ENCODE measurements around the gene ARMC9.

ARMC9 gene

GRCh38 chr2:231163011-231163410 lies 35.4 kb upstream of the ARMC9 start:
- TF ChIP-seq, protein P1, sequence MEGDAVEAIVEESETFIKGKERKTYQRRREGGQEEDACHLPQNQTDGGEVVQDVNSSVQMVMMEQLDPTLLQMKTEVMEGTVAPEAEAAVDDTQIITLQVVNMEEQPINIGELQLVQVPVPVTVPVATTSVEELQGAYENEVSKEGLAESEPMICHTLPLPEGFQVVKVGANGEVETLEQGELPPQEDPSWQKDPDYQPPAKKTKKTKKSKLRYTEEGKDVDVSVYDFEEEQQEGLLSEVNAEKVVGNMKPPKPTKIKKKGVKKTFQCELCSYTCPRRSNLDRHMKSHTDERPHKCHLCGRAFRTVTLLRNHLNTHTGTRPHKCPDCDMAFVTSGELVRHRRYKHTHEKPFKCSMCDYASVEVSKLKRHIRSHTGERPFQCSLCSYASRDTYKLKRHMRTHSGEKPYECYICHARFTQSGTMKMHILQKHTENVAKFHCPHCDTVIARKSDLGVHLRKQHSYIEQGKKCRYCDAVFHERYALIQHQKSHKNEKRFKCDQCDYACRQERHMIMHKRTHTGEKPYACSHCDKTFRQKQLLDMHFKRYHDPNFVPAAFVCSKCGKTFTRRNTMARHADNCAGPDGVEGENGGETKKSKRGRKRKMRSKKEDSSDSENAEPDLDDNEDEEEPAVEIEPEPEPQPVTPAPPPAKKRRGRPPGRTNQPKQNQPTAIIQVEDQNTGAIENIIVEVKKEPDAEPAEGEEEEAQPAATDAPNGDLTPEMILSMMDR (IDR thresholded peaks at IDR 0.05; ENCODE audit: low read depth, low read length) = no peak
- in situ Hi-C loops (cut with HindIII; ENCODE audit: low sequenced_read_pairs) = no loop called here

DNA sequence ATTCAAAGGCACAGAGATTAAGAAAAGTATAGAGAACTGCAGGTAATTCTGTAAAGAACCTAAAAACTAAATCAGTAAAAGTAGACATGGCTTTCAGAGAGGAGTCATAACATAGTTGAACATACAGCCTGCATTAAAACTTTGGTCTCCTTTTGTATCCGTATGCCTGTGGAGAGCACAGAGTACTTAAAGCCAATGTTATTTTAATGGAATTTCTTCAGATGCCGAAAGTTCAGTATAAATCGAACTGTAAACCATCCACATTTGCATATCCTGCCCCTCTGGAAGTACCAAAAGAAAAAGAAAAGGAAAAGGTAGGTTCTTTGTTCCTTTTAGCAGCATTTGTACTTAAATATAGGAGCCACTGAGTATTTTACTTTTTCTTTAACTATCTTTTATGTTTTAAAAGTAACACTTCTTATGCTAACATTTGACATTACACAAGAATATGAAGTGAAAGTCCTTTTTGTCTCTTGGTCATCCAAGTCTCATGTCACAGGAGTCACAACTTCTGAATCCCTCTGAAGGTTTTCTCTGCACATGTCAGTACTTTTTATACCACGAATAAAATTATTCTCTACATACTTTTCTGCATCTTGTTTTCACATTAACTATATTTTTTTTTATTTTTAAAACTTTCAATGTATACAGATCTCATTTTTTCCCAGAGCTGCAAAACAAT lies 34.9 kb upstream of the ARMC9 start:
- in situ Hi-C loops (cut with HindIII; ENCODE audit: low sequenced_read_pairs) = no loop called here
- no peak overlapping the region for H3K4me3 ChIP-seq (ENCODE audit: low read depth, low read length)
- TF ChIP-seq, protein P1 (IDR thresholded peaks at IDR 0.05; ENCODE audit: low read depth, low read length) = no peak
- no peak for DNase-seq (ENCODE audit: low read depth, low spot score)

More at GRCh38 chr2:231163011-231163410, 35.4 kb upstream of the ARMC9 start:
- DNase-seq (ENCODE audit: low read depth, low spot score) = peak; percentile 27
- H3K4me3 ChIP-seq (ENCODE audit: low read depth, low read length) = no peak overlapping the region

DNA sequence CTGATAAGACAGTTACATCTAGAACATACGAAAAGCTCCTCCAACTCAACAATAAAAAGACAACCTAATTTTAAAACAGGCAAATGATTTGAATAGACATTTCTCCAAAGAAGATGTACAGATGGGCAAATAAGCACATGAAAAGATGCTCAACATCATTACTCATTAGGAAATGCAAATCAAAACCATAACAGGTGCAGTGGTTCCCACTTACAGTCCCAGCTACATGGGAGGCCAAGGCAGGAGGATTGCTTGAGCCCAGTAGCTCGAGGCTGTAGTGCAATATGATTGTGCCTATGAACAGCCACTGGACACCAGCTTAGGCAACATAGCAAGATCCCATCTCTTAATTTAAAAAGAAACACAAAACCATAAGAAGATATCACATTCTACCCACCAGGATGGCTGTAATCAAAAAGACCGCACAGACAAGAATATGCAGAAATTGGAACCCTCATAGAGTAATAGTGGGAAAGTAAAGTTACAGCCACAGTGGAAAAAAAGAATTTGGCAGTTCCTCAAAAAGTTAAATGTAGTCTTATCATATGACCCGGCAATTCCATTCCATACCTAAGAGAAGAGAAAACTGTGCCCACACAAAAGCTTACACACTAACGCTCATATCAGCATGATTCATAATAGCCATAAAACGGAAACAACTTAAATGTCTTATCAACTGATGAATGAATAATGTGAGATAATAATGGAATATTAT lies 30.5 kb upstream of the ARMC9 start:
- in situ Hi-C loops (cut with HindIII; ENCODE audit: low sequenced_read_pairs) = no loop called here
- no peak overlapping the region for H3K4me3 ChIP-seq (ENCODE audit: low read depth, low read length)
- DNase-seq (ENCODE audit: low read depth, low spot score) = no peak
- TF ChIP-seq, protein P1 (IDR thresholded peaks at IDR 0.05; ENCODE audit: low read depth, low read length) = no peak

DNA sequence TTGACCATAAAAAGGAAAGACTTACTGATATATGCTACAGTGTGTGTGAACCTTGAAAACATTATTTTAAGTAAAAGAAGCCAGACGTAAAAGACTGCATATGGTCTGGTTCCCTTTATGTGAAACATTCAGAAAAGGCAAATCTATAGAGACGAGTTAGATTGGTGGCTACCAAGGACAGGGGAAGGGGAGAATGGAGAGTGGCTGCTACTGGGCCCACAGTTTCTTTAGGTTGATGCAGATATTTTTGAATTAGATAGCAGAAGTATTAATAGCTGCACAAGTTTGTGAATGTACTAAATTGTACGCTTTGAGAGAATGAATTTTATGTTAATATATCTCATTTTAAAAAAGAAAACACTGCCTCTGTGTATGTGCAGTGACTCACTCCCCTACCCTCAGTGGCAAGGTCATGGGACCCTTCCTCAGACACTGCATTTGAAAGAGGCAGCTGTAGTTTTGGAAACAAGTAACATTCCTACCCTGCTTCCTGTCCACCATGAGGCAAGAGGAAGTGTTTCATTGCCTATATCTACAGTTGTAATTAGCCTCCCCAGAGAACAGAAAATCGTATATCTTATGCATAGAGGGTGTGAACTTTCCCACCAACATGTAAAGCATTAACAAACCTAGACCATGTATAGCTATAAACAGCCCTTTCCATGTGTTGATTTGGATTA lies 29.8 kb upstream of the ARMC9 start:
- in situ Hi-C loops (cut with HindIII; ENCODE audit: low sequenced_read_pairs) = no loop called here
- H3K4me3 ChIP-seq (ENCODE audit: low read depth, low read length) = no peak overlapping the region
- TF ChIP-seq, protein P1 (IDR thresholded peaks at IDR 0.05; ENCODE audit: low read depth, low read length) = no peak
- DNase-seq (ENCODE audit: low read depth, low spot score) = no peak

DNA sequence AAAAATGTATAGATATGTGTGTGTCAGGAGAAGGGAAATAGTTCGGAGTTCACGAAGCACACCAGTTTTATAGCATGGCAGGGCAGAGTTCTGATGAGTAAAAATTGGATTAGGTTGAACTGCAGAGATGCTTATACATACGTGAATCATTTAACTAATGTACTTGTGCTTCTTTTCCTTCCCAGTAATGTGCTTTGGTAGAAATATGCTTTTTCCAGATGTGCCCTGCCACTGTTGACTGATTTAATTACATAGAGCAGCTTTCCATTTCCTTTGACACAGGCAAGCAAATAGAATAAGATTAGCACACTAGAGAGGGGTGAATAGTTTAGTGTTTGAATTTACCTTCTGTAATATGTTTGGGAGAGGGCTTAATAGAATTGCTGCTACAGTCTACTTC lies 28.9 kb upstream of the ARMC9 start:
- H3K4me3 ChIP-seq (ENCODE audit: low read depth, low read length) = no peak overlapping the region
- no peak for DNase-seq (ENCODE audit: low read depth, low spot score)
- TF ChIP-seq, protein P1 (IDR thresholded peaks at IDR 0.05; ENCODE audit: low read depth, low read length) = no peak
- in situ Hi-C loops (cut with HindIII; ENCODE audit: low sequenced_read_pairs) = no loop called here

GRCh38 chr2:231170055-231170454 lies 28.4 kb upstream of the ARMC9 start:
- DNase-seq (ENCODE audit: low read depth, low spot score) = no peak
- in situ Hi-C loops (cut with HindIII; ENCODE audit: low sequenced_read_pairs) = no loop called here
- TF ChIP-seq, protein P1 (IDR thresholded peaks at IDR 0.05; ENCODE audit: low read depth, low read length) = no peak
- H3K4me3 ChIP-seq (ENCODE audit: low read depth, low read length) = no peak overlapping the region
